ENCODE results near the gene CRB2.

GRCh38 chr9:123343443-123344191 is 12.4 kb upstream of the CRB2 start:
- TF ChIP-seq GATA2 (IDR thresholded peaks at IDR 0.05; ENCODE audit: low read depth, low read length): no peak
- no peak for TF ChIP-seq GATA3 (IDR thresholded peaks at IDR 0.05; ENCODE audit: low read depth, low read length)
